ENCODE results near the gene DOCK4.

The DOCK4 gene

GRCh38 chr7:111836592-111836991 is 369.6 kb downstream of the DOCK4 start:
- no peak for DNase-seq

- DNase-seq: no peak
Measured at GRCh38 chr7:111835066-111835465, 371.1 kb downstream of the DOCK4 start.

DNA sequence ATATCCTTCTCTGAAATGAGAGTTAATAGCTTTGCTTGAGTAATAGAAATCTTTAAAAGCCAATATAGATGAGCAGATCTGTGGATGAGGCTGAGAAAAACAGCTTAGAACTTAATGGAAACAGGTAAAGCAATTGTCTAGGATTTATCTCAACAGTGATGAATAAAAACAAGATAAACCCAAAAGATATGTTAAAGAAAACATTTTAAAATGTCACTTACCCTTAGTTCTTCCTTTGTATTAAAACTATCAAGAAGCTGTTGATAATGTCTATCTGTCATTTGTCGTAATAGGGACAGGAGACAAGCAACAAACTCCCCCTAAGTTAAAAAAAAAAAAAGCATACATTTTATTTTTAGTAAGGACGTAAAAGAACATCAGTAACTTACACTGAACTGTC is 371.8 kb downstream of the DOCK4 start:
- DNase-seq: no peak

DNA sequence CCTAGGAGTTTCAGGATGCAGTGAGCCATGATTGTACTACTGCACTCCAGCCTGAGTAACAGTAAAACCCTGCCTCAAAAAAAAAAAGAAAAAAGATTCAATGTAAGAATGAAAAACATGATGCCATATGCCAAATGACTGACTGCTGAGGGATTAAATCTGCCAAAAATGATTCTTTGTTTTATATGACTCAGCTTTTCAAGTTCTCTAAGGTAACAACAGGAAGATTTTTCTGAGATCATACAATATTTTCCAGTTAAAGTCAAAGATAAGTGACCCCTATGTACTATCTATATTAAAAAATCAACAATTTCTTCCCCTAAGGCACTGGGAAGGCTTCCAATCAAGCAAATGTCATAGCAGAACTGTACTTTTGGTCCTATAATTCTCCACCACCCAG is 372.7 kb downstream of the DOCK4 start:
- no peak for DNase-seq

- DNase-seq: no peak
Measured at GRCh38 chr7:111832174-111832573, 374.0 kb downstream of the DOCK4 start.

DNA sequence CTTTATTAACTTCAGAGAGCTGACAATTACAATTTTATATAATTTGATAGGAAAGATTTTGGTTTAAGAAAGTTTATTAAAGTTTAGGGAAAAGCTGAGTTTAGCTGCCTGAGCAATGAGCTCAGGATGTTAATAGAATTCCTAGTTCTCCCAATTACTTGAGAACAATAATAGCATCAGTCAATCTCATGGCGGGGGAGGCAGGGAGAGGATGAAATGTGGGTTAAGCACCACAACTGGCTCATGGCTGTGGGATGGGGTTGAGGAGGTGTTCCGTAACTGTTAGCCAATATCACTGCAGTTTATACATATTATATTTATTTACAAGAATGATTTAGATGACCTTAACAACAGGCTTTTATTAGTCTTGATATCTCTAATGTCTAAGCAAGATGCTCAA is 377.0 kb downstream of the DOCK4 start:
- DNase-seq: no peak

- no peak for DNase-seq
Measured at GRCh38 chr7:111827863-111828504, 378.2 kb downstream of the DOCK4 start.

DNA sequence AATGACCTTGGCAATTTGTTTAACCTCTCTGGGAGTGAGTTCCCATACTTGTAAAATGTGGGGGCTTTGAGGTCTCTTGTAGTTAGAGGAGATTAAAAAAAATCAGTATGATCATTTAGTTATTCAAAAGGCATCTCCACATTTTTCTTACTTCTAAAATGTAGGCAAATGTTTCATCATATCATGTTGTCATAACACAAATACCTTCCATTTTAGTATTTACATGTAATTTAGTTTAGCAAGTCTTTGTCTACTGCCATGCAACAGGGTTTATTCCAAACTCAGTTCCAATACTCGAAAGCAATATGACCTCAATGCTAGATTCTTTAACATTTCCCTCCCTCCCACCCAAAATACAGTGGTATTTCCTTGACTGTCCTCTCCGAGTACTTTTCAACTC is 381.2 kb downstream of the DOCK4 start:
- DNase-seq: no peak

GRCh38 chr7:111823826-111824225 is 382.4 kb downstream of the DOCK4 start:
- no peak for DNase-seq

DNA sequence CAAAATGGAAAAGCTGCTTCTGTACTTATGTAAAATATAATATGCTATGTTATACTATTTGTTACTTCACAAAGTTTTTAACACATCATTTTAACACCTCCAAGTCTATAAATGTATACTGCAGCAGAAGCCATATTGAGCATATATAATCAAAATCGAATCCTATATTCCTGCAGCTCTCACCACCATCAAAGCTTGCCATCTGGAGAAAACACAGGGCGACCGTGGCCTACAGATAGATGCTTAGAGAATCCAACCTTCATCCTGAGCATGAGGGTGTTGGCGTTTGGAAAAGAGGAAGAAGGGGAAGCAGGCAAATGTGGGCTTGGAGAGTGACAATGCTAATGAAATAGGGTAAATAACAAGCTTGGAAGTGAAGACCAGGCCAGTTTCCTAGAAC is 385.2 kb downstream of the DOCK4 start:
- no peak for DNase-seq

GRCh38 chr7:111820621-111821020 is 385.6 kb downstream of the DOCK4 start:
- DNase-seq: no peak

GRCh38 chr7:111820121-111820520 is 386.1 kb downstream of the DOCK4 start:
- DNase-seq: no peak

DNA sequence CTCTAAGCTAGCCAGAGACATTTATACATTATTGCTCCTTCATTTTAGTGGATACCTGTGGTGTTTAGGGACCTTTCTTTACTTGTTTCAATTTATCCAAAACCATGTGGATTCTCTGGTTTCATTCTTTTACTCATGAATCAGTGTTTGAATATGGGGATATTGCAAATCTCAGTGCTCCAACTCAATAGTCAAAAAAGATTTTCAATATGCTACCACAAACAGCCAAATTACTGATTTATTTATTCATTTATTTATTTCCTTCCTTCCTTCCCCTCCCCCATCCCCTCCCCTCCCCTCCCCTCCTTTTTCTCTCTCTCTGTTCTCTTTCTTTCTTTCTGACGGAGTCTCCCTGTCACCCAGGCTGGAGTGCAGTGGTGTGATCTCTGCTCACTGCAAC is 390.8 kb downstream of the DOCK4 start:
- DNase-seq: no peak

- no peak for DNase-seq
Measured at GRCh38 chr7:111813306-111813705, 392.9 kb downstream of the DOCK4 start.

GRCh38 chr7:111806232-111806631 is 400.0 kb downstream of the DOCK4 start:
- DNase-seq: no peak

GRCh38 chr7:111803015-111803758 is 403.0 kb downstream of the DOCK4 start:
- DNase-seq: no peak

DNA sequence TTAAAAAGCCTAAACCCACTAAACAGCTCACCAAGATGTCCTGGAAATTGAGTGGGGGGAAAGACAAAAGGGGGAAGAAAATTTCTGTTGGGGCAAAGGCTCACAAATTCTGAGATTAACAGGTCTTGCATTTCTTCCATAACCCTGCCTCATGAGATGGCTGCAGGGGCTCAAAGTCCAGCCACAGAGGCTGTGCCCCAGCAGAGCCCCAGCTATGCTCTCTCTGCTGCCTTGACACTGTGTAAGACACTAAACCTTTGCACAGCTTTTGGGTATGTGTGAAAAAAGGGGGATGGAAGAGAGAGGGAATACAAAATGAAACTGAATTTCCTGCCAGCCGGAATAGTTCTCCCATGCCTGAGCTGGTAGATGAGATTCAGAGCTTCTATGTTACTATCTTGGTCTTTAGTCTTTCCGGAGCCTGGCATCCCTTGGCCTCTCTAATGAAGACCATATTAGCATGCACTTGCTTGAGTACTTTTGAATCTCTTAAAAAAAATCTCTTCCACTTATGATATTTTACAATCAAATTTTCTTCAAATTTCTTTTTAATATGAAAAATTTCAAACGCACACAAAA is 403.9 kb downstream of the DOCK4 start:
- DNase-seq: no peak

DNA sequence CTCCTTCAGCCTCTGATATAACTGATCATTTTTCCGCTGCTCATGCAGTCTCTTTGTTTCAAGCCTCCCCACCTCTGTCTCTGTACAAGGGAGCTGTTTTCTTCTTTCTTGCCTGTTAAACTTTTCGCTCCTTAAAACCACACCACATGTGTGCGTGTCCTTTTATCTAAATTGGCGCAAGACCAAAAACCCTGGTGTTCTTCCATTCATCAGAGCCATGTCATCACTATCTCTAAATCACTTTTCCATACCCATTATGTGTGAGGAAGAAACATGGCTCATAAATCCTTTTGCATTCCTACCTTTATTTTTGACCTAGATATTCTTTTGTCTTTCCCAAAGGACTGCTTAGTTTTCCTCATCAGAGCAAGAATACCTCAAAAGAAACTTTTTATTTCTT is 404.9 kb downstream of the DOCK4 start:
- DNase-seq: no peak

DNA sequence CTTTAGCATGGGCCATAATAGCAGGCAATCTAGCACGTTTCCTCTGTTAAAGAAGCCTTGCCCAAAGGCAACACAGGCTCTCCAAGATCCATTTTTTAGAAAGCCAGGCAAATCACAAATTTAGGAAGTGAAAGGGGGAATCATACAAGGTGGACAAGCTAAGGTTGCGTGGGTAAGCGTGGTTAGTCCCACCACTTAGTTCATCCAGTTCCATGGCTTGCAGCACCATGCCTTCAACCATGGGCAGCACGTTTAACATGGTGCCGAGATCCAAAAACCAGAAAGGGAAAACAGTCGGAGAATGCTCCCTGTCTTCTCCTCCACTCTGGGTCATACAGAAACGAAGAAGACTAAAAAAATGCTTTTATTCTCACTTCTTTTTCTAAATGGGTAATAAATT is 409.5 kb downstream of the DOCK4 start:
- DNase-seq: peak in 2 of 3 experiments; percentile 20 to 27

DNA sequence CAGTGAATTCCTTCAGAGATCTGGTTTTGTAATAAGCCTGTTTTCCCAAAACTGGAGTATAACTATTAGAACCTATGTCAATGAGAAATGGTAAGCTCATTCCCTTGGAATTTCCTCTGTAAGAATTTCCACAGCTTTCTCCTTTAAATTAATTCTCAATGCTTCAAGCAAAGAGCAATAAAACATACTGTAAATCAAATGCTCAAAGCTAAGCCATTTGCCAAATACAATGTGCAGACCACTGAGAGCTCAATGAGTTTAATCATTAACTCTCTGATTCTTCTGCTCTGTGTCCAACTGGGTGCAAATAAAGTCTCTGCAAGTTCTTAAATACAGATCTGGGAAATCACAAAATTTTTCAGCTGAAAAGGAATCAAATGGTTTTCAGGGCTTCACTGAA is 416.3 kb downstream of the DOCK4 start:
- DNase-seq: no peak

- DNase-seq: no peak
Measured at GRCh38 chr7:111789048-111789320, 417.2 kb downstream of the DOCK4 start.

- peak in 2 of 3 experiments; percentile 14 to 68 for DNase-seq
Measured at GRCh38 chr7:111788286-111789047, 417.7 kb downstream of the DOCK4 start.

DNA sequence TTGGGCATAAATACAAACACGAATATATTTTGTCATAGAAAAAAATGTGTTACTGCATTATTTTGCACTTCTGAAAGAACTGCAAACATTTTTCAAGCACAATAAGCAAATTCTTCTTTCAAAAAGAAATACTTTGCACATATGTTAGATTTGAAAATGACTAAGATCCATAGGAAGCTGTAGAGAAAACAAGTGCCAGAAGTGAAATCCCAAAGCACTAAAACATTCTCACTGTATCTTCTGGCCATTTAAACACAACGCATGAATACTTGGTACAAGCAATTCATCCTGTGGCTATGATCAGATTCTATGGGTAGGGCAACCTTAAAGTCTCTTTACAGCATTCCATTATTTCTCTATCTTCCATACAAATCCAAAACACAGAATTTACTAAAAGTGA is 418.5 kb downstream of the DOCK4 start:
- DNase-seq: no peak

GRCh38 chr7:111787099-111787498 is 419.1 kb downstream of the DOCK4 start:
- DNase-seq: peak in 1 of 3 experiments; percentile 31

All from NCI-H1417 (cell line).